ENCODE results near the gene NEUROG1.

DNA sequence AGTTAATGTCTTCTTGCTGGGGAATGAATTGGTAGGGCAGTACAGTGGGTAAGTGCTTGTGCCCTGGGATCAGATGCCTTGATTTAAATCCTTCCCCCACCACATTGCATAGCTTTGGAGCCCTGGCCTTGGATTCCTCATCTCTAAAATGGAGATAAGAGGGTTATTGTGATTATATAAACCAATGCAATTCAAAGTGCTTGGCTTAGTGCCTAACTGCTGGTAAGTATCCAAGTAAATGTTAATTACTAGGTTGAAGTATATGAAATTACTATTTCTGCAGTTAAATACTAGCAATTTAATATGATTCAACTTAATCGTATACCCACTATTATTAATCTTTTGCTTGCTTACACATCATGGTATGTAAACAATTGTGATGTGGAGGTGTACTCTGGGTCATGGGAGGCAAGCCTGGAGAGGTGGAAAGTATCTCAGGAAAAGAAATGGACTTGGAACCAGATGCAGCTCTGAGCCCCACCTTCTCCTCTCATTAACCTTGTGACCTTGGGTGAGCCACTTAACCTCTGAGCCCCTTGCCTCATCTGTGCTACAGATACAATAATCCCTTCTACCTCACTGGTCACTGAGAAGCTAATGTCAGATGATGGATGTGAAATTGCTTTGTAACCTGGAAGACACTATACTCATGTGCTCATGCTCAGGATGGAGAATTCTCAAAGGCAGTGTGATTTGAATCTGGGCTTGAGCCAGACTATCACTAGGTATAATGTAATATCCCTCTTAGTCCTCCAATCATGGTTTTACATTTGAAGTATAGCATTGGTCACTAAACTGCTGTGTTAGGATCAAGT, 23.8 kb downstream of the NEUROG1 start:
- TF ChIP-seq CTCF (conservative IDR thresholded peaks at IDR 0.05; ENCODE audit: low read depth in 2 of 2): no peak
- TF ChIP-seq POLR2AphosphoS5 (IDR thresholded peaks at IDR 0.05; ENCODE audit: low read depth): no peak
- no peak for TF ChIP-seq REST (IDR thresholded peaks at IDR 0.05; ENCODE audit: unreplicated experiment)
- TF ChIP-seq STAT1 (IDR thresholded peaks at IDR 0.05; ENCODE audit: unreplicated experiment): no peak
- TF ChIP-seq EZH2 (IDR thresholded peaks at IDR 0.05; ENCODE audit: low read depth, unreplicated experiment): no peak
- TF ChIP-seq EZH2phosphoT487 (IDR thresholded peaks at IDR 0.05; ENCODE audit: unreplicated experiment): no peak
- TF ChIP-seq NANOG (IDR thresholded peaks at IDR 0.05; ENCODE audit: borderline replicate concordance): no peak
- no peak for TF ChIP-seq ETS1 (IDR thresholded peaks at IDR 0.05)
- TF ChIP-seq CREB1 (CRISPR knock-in tag; IDR thresholded peaks at IDR 0.05; ENCODE audit: low read depth): no peak
- TF ChIP-seq JUNB (IDR thresholded peaks at IDR 0.05; ENCODE audit: unreplicated experiment): no peak
- TF ChIP-seq ZNF331 (CRISPR knock-in tag; IDR thresholded peaks at IDR 0.05; ENCODE audit: low read depth): no peak
- no peak for TF ChIP-seq ZNF114 (CRISPR knock-in tag; IDR thresholded peaks at IDR 0.05)
